Head of caudate nucleus (tissue), 42 donors: Measurements from ENCODE around the gene KANSL1.

Experiments used
- DNase-seq, 42 donors: peaks; one replicate each; pipeline versions ENCODE4 v3.0.0 to v3.0.0-alpha.2; 2020 to 2021; ENCODE audit warnings: mixed read lengths in 7 of 42
- intact Hi-C: fragments of 100-400 bp; cut with DNase I; formaldehyde crosslinking; loops from one replicate; pipeline ENCODE4 v1.15.0; 2022

Gene KANSL1

DNA sequence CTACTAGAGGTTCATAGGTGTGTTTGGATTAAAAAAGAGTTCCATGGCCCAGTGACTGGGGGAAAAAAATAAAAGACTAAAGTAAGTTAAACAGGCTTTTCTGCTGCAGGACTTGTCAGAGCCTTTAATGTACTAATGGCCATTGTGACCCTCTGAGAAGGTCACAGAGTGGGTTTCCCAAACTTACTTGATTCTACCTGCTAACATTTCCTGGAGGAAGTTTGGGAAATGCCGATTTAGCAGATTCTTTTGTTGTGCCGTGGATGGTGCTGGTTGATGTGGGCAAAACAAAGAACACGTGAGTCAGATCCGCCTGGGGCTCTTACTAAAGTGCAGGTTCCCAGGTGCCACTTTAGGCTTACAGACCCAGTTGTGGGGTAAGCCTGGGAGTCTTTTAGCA, 207.8 kb downstream of the KANSL1 start:
- DNase-seq: no peak
- intact Hi-C loops: no loop called here

DNA sequence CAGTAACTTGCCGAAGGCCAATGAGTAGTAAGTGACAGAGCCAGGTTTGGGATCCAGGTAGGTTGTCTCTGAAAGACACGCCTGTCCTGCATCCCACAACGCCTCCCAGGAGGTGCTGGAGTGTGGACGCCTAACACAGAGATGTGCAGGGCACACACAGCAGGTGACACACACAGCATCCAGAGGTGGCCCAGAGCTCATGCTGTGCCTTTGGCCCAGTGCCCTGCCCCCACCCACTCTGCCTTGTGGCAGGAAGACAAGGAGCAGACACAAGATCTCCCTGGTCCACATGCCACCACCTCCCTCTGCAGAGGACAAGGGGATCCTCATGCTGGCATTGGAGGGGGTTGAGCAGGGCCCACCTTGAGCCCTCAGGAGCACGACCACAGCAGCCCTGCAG, 208.9 kb downstream of the KANSL1 start:
- DNase-seq: no peak
- intact Hi-C loops: no loop called here

DNA sequence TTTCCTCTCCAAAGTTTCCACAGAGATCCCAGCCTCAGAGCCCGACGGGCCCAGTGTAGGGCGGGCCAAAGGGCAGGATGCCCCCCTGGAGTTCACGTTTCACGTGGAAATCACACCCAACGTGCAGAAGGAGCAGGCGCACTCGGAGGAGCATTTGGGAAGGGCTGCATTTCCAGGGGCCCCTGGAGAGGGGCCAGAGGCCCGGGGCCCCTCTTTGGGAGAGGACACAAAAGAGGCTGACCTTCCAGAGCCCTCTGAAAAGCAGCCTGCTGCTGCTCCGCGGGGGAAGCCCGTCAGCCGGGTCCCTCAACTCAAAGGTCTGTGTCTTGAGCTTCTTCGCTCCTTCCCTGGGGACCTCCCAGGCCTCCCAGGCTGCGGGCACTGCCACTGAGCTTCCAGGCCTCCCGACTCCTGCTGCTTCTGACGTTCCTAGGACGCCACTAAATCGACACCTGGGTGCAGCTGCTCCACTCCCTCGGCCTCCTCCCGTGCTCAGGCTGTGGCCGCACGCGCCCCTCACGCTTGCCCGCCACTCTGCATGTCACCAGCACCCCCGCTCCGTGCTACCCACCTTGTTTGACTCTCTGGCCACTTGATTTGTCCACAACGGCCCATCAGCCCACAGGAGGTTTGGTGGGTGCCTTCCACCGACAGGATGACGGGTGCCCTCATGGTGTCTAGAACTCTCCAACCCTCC, 209.5 kb downstream of the KANSL1 start:
- no peak for DNase-seq
- intact Hi-C loops: no loop called here

DNA sequence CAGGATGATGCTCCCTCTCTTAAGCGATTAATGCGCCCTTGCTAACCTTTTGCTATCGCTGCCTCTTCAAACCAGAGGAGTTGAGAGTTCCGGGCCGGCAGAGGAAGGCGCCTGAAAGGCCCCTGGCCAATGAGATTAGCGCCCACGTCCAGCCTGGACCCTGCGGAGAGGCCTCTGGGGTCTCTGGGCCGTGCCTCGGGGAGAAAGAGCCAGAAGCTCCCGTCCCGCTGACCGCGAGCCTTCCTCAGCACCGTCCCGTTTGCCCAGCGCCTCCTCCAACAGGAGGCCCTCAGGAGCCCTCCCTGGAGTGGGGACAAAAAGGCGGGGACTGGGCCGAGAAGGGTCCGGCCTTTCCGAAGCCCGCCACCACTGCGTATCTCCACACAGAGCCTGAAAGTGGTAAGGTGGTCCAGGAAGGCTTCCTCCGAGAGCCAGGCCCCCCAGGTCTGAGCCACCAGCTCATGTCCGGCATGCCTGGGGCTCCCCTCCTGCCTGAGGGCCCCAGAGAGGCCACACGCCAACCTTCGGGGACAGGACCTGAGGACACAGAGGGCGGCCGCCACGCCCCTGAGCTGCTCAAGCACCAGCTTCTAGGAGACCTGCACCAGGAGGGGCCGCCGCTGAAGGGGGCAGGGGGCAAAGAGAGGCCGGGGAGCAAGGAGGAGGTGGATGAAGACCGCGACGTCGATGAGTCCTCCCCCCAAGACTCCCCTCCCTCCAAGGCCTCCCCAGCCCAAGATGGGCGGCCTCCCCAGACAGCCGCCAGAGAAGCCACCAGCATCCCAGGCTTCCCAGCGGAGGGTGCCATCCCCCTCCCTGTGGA, 210.2 kb downstream of the KANSL1 start:
- DNase-seq: no peak
- intact Hi-C loops: no loop called here

DNA sequence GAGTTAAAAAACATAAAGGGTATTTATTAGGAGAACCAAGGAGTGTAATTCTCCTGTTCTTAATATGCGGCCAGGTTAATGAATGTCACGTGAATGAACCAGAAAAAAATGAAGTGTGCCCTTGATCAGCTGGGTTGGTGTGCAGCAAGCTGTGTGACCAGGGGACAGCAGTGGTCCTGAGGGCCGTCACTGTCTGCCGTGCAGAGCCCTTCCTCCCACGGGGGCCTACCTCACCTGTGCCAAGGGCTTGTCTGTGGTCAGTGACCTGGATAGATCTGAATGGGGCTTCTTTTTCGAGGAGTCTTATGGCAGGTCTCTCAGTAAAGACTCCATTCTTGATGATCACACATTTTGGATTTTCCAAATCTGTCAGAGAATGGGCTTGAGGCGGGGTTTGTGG, 211.9 kb downstream of the KANSL1 start:
- intact Hi-C loops: no loop called here
- no peak for DNase-seq

DNA sequence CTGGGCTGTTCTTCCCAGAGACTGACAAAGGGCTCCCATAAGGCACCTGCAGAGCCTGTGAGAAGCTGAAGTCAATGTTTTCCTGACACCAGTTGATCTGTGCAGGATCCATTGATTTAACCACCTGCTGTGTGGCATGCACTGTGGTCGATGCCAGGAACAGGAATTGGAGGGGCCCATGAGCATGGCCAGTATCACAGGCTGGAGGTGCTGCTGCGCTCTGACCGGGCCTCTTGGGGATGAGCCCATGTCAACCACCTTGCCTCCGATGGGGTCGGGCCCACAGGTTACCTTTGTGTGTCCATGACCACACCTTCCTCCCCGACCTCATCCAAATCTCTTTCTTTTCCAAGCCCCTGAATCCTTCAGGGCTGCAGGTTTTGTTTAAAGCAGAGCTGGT, 212.4 kb downstream of the KANSL1 start:
- DNase-seq: no peak
- intact Hi-C loops: no loop called here
